ENCODE results near the gene CLEC16A.

- TF ChIP-seq CTCF (IDR thresholded peaks at IDR 0.05 in 2 of 3, conservative IDR thresholded peaks at IDR 0.05 in 1 of 3; ENCODE audit: insufficient read depth in 2 of 3, low read depth in 1 of 3, low read length in 3 of 3) (no peak), ZNF24 (IDR thresholded peaks at IDR 0.05) (no peak), SMC3 (conservative IDR thresholded peaks at IDR 0.05; ENCODE audit: insufficient read depth, low read depth, low read length) (no peak), NR2C2 (CRISPR knock-in tag; IDR thresholded peaks at IDR 0.05) (no peak), NR2C2 (tag; IDR thresholded peaks at IDR 0.05) (no peak), ZNF184 (CRISPR knock-in tag; IDR thresholded peaks at IDR 0.05) (no peak), MYC (IDR thresholded peaks at IDR 0.05; ENCODE audit: low read depth, low read length) (no peak), MYC (CRISPR knock-in tag; IDR thresholded peaks at IDR 0.05; ENCODE audit: borderline replicate concordance, low read depth) (no peak), RBFOX2 (IDR thresholded peaks at IDR 0.05; ENCODE audit: low read depth, low read length) (no peak)
These were observed 244.7 kb downstream of the CLEC16A start for GRCh38 chr16:11188801-11189740.

Data from K562 (cell line).